Upper lobe of left lung (tissue), 6 donors: ENCODE data around the gene EMP1. TPM values are rescaled to one million over a fixed set of nuclear protein-coding genes. Genes with fewer than 3 reads are reported as not detected.

Experiments
- ATAC-seq, 2 donors: fragments of 200-7000 bp; cut with Tn5 transposase; one replicate each; pipeline ENCODE4 v1.9.1; 2022; ENCODE audit warnings: mild to moderate bottlenecking in 2 of 2, moderate library complexity in 2 of 2; ENCODE audit not compliant: low FRiP score in 2 of 2
- DNase-seq, 2 donors: peaks; one replicate each; pipeline ENCODE4 v3.0.0-alpha.2; 2019 to 2020
- H3K27ac ChIP-seq, 4 donors: fragments of 200-600 bp; sonication (generic); one replicate each; pipeline ENCODE4 v1.5.1; 2016 to 2019
- H3K27me3 ChIP-seq, 4 donors: fragments of 200-600 bp; sonication (generic); one replicate each; pipeline ENCODE4 v1.5.1; 2017 to 2019
- H3K36me3 ChIP-seq, 4 donors: fragments of 200-600 bp; sonication (generic); one replicate each; pipeline ENCODE4 v1.5.1; 2016 to 2019
- H3K4me1 ChIP-seq, 4 donors: fragments of 200-600 bp; sonication (generic); one replicate each; pipeline ENCODE4 v1.5.1; 2018 to 2019
- H3K4me3 ChIP-seq, 4 donors: fragments of 200-600 bp; sonication (generic); one replicate each; pipeline ENCODE4 v1.5.1; 2017 to 2019; ENCODE audit warnings: mild to moderate bottlenecking in 2 of 4, moderate library complexity in 1 of 4
- H3K9me3 ChIP-seq, 4 donors: fragments of 200-600 bp; sonication (generic); one replicate each; pipeline ENCODE4 v1.5.1; 2018 to 2019
- CTCF ChIP-seq, 6 experiments: fragments of 450-650 bp in 4 of 6; fragments of 200-600 bp in 2 of 6; sonication (generic) in 2 of 6; IDR thresholded peaks; one replicate each; pipeline ENCODE4 v1.5.1; 2016 to 2019; ENCODE audit warnings: antibody characterized with exemption in 6 of 6
- EP300 ChIP-seq, 4 donors: sonication (generic); formaldehyde crosslinking; IDR thresholded peaks; one replicate each; pipeline ENCODE4 v1.5.1; 2017; ENCODE audit warnings: antibody characterized with exemption in 4 of 4, control low read depth in 2 of 4
- POLR2A ChIP-seq, 4 donors: fragments of 450-650 bp; IDR thresholded peaks; one replicate each; pipeline ENCODE4 v1.5.1; 2016 to 2017; ENCODE audit warnings: antibody characterized with exemption in 4 of 4, mild to moderate bottlenecking in 2 of 4
- POLR2AphosphoS5 ChIP-seq, 2 donors: sonication (generic); formaldehyde crosslinking; IDR thresholded peaks; one replicate each; pipeline ENCODE4 v1.5.1; 2017; ENCODE audit warnings: antibody characterized with exemption in 2 of 2
- WGBS, 2 donors: methylation state at CpG; one replicate each; pipeline ENCODE4 v1.1.5; 2017 to 2018; 5-methylcytosine and 5-hydroxymethylcytosine counted together
- total RNA-seq, 6 donors: library from RNA; depleted of rRNA in 4 of 6; stranded (reverse); fragments of >200 nt in 4 of 6; gene quantifications; one replicate each; pipeline versions ENCODE4 v1.1.0 to v1.2.1, GENCODE V29; 2016 to 2021
- donor health status: DM: no; HTN: no; CAD: no; lungs with moderate emphysema.
- donor health status: DM: no; HTN: yes; CAD: no; lungs with severe emphysema.

Gene EMP1
- total RNA-seq, 6 donors from 2014 or later, result 18.9 to 360 (median 165) TPM

GRCh38 chr12:13218641-13219040, 22.1 kb downstream of the EMP1 start:
- 91 to 99% methylated on average over 3 of the region's 3 CpGs for WGBS, 2 donors
- TF ChIP-seq EP300 (IDR thresholded peaks at IDR 0.05) (no peak), CTCF (IDR thresholded peaks at IDR 0.05) (no peak), POLR2AphosphoS5 (IDR thresholded peaks at IDR 0.05) (no peak), POLR2A (IDR thresholded peaks at IDR 0.05) (no peak)
- ATAC-seq, result peak in 1 of 2 donors; percentile 3
- no peak overlapping the region for H3K4me3 ChIP-seq
- H3K36me3 ChIP-seq, result peaks cover 14 to 49% (median 35%) of the 10 kb centered on the region in 4 donors
- no peak overlapping the region for H3K27ac ChIP-seq
- no peaks in the 10 kb centered on the region for H3K9me3 ChIP-seq
- peaks cover 0 to 11% (median 3%) of the 10 kb centered on the region in 4 donors for H3K4me1 ChIP-seq
- no peak for DNase-seq
- H3K27me3 ChIP-seq, result no peaks in the 10 kb centered on the region

- H3K4me1 ChIP-seq, result peaks cover 0 to 15% (median 3%) of the 10 kb centered on the region in 4 donors
- no peak for DNase-seq
- peaks cover 8 to 43% (median 28%) of the 10 kb centered on the region in 4 donors for H3K36me3 ChIP-seq
- no peak for TF ChIP-seq POLR2A (IDR thresholded peaks at IDR 0.05)
- TF ChIP-seq EP300 (IDR thresholded peaks at IDR 0.05), result no peak
- TF ChIP-seq CTCF (IDR thresholded peaks at IDR 0.05), result no peak
- no peak for TF ChIP-seq POLR2AphosphoS5 (IDR thresholded peaks at IDR 0.05)
- WGBS, 2 donors, result 92 to 95% methylated on average over 3 of the region's 3 CpGs
- no peak overlapping the region for H3K4me3 ChIP-seq
- no peaks in the 10 kb centered on the region for H3K27me3 ChIP-seq
- no peak for ATAC-seq
- no peaks in the 10 kb centered on the region for H3K9me3 ChIP-seq
- no peak overlapping the region for H3K27ac ChIP-seq
Observed at GRCh38 chr12:13219320-13219719, 22.8 kb downstream of the EMP1 start.

GRCh38 chr12:13220838-13221237, 24.3 kb downstream of the EMP1 start:
- no peak overlapping the region for H3K4me3 ChIP-seq
- ATAC-seq, result no peak

GRCh38 chr12:13222076-13222475, 25.6 kb downstream of the EMP1 start:
- DNase-seq, result peak in 1 of 2 donors; percentile 59
- no peaks in the 10 kb centered on the region for H3K27me3 ChIP-seq
- H3K4me3 ChIP-seq, result no peak overlapping the region
- TF ChIP-seq CTCF (IDR thresholded peaks at IDR 0.05) (no peak), POLR2A (IDR thresholded peaks at IDR 0.05) (no peak), EP300 (IDR thresholded peaks at IDR 0.05) (no peak), POLR2AphosphoS5 (IDR thresholded peaks at IDR 0.05) (no peak)
- 60 to 78% methylated on average over 3 to 5 of the region's 5 CpGs for WGBS, 2 donors
- H3K27ac ChIP-seq, result no peak overlapping the region
- no peaks in the 10 kb centered on the region for H3K9me3 ChIP-seq
- peak; percentile 40 to 75 for ATAC-seq
- peaks cover 0 to 15% (median 5%) of the 10 kb centered on the region in 4 donors for H3K36me3 ChIP-seq
- peaks cover 0 to 15% (median 3%) of the 10 kb centered on the region in 4 donors for H3K4me1 ChIP-seq

More at GRCh38 chr12:13220838-13221237, 24.3 kb downstream of the EMP1 start:
- peaks cover 0 to 27% (median 14%) of the 10 kb centered on the region in 4 donors for H3K36me3 ChIP-seq
- 85 to 88% methylated on average over 3 of the region's 3 CpGs for WGBS, 2 donors
- H3K9me3 ChIP-seq, result no peaks in the 10 kb centered on the region
- H3K27ac ChIP-seq, result no peak overlapping the region
- peaks cover 0 to 15% (median 3%) of the 10 kb centered on the region in 4 donors for H3K4me1 ChIP-seq
- no peak for TF ChIP-seq EP300 (IDR thresholded peaks at IDR 0.05)
- TF ChIP-seq POLR2A (IDR thresholded peaks at IDR 0.05), result no peak
- TF ChIP-seq CTCF (IDR thresholded peaks at IDR 0.05), result no peak
- no peak for DNase-seq
- H3K27me3 ChIP-seq, result no peaks in the 10 kb centered on the region

GRCh38 chr12:13223179-13223804, 26.8 kb downstream of the EMP1 start:
- DNase-seq (no peak), ATAC-seq (no peak)
- no peak overlapping the region for H3K27ac ChIP-seq
- H3K27me3 ChIP-seq, result no peaks in the 10 kb centered on the region
- peaks cover 0 to 3% (median 0%) of the 10 kb centered on the region in 4 donors for H3K36me3 ChIP-seq
- 75 to 87% methylated on average over 5 of the region's 5 CpGs for WGBS, 2 donors
- H3K9me3 ChIP-seq, result no peaks in the 10 kb centered on the region
- TF ChIP-seq CTCF (IDR thresholded peaks at IDR 0.05) (no peak), POLR2AphosphoS5 (IDR thresholded peaks at IDR 0.05) (peak in 1 of 2 donors; percentile 16), POLR2A (IDR thresholded peaks at IDR 0.05) (no peak)
- no peak overlapping the region for H3K4me3 ChIP-seq
- H3K4me1 ChIP-seq, result peaks cover 0 to 15% (median 3%) of the 10 kb centered on the region in 4 donors
